Neuron (in vitro differentiated cells): ENCODE results near the gene NUCKS1.

Experiments
- H2AFZ ChIP-seq: one replicate; pipeline ENCODE4 v1.6.1; 2013; ENCODE audit warnings: low read depth, mild to moderate bottlenecking, inconsistent platforms, low read length, moderate library complexity
- H3K27me3 ChIP-seq: one replicate; pipeline ENCODE4 v1.6.1; 2013; ENCODE audit warnings: low read length; ENCODE audit not compliant: insufficient read depth
- H3K36me3 ChIP-seq: one replicate; pipeline ENCODE4 v1.6.1; 2013; ENCODE audit warnings: low read length; ENCODE audit not compliant: insufficient read depth
- H3K4me1 ChIP-seq: one replicate; pipeline ENCODE4 v1.6.1; 2013; ENCODE audit warnings: low read length; ENCODE audit not compliant: insufficient read depth
- H3K4me3 ChIP-seq: 2 replicates; pipeline ENCODE4 v1.5.1; 2013; ENCODE audit warnings: mild to moderate bottlenecking, low read length, moderate library complexity
- H3K9me3 ChIP-seq: one replicate; pipeline ENCODE4 v1.6.1; 2013; ENCODE audit warnings: low read length

Gene NUCKS1

DNA sequence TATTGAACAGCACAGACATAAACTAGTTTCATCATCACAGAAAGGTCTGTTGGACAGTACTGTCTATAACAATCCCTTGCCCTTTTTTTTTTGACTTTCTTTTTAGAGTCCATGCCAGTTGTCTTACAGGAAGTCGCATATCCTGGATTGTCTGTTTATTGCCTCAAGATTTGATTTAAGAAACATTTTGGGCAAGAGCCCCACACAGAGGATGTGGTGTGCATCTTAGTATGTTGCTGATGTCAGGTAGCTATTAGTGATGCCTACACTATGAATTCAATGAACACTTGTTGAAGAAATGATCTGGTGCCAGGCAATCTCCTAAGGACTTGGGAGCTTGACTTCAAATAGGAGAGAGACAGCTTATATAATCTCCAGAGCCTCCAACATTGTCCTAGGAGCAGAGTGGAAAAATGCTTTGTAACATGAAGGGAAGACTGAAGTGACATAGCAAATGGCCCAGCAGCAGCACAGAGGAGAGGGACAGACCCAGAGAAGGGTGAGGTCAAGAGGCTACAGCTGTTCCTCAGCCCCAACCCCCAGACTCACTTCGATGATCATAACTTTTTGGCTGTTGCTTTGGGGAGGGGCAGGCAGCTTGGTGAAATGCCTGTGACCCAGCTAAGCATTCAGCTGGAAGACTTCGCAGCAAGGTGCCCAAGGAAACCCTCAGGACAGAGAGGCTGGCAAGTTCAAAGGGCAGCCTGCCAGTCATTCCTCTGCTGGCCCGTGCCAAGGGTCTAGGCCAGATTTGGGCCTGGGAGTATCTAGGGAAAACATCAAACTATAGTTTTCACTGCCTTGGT, 32.8 kb upstream of the NUCKS1 start:
- H3K27me3 ChIP-seq = peaks cover 2% of the 10 kb centered on the region
- no peak overlapping the region for H2AFZ ChIP-seq
- H3K4me3 ChIP-seq = no peak overlapping the region
- H3K4me1 ChIP-seq = no peaks in the 10 kb centered on the region
- no peaks in the 10 kb centered on the region for H3K36me3 ChIP-seq
- no peaks in the 10 kb centered on the region for H3K9me3 ChIP-seq

- H3K36me3 ChIP-seq = no peaks in the 10 kb centered on the region
- no peak overlapping the region for H3K4me3 ChIP-seq
- no peak overlapping the region for H2AFZ ChIP-seq
- H3K4me1 ChIP-seq = no peaks in the 10 kb centered on the region
- no peaks in the 10 kb centered on the region for H3K9me3 ChIP-seq
- H3K27me3 ChIP-seq = peaks cover 11% of the 10 kb centered on the region
Measured at GRCh38 chr1:205780335-205780734, 30.4 kb upstream of the NUCKS1 start.

- no peak overlapping the region for H3K4me3 ChIP-seq
- no peaks in the 10 kb centered on the region for H3K9me3 ChIP-seq
- no peaks in the 10 kb centered on the region for H3K36me3 ChIP-seq
- H3K4me1 ChIP-seq = peaks cover 8% of the 10 kb centered on the region
- H3K27me3 ChIP-seq = peaks cover 34% of the 10 kb centered on the region
- no peak overlapping the region for H2AFZ ChIP-seq
Measured at GRCh38 chr1:205777994-205778393, 28.0 kb upstream of the NUCKS1 start.

GRCh38 chr1:205775717-205776056, 25.7 kb upstream of the NUCKS1 start:
- Histone ChIP-seq H3K4me3 (peak overlapping the region; percentile 55), H3K9me3 (no peaks in the 10 kb centered on the region), H3K4me1 (peaks cover 8% of the 10 kb centered on the region), H2AFZ (no peak overlapping the region), H3K27me3 (peaks cover 45% of the 10 kb centered on the region), H3K36me3 (no peaks in the 10 kb centered on the region)

DNA sequence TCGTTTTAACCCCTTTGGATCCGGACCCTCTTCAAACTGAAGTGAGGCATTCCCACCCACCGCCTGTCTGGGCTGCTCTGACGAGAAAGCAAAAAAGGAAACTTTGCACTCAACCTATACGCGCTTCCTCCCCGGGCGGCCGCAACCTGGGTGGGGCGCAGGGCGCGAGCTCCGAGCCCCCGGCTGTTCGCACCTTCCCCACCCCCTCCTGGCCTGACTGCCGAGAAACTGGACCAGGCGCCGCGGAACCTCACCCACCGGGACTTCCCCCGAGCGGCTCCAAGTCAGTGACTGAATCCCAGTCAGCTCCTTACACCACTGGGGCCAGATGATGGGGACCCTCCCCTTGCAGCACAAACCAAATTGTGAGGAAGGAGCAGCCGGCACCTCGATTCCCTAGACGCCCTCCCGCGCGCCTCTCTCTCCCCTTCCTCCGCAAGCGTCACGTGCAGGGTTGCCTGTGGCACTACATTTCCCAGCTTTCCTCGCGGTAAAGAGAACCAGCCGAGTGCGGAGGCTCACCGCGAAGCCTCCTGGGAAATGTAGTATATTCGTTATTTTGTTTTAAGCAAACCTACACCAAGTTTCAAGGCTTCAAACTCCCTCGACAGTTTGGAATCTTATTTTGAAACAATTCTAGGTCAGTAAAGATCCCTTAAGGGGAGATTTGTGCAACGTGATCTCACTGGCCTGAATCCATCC, 25.2 kb upstream of the NUCKS1 start, which contains the start of gene RAB29:
Gene RAB29, minus strand, starts transcription at position 468 of the 702 bp plus-strand sequence. CDS start 526 bp downstream, outside the sequence.
- Histone ChIP-seq H3K4me1 (peaks cover 8% of the 10 kb centered on the region), H3K36me3 (no peaks in the 10 kb centered on the region), H3K27me3 (peaks cover 45% of the 10 kb centered on the region), H3K4me3 (peak within 1 kb of the TSS; percentile 55), H3K9me3 (no peaks in the 10 kb centered on the region), H2AFZ (peak within 1 kb of the TSS; percentile 59)

GRCh38 chr1:205774198-205775014, 24.4 kb upstream of the NUCKS1 start:
- Histone ChIP-seq H3K4me3 (peak overlapping the region; percentile 55), H3K36me3 (no peaks in the 10 kb centered on the region), H3K4me1 (peaks cover 8% of the 10 kb centered on the region), H3K9me3 (no peaks in the 10 kb centered on the region), H3K27me3 (peaks cover 45% of the 10 kb centered on the region), H2AFZ (peak overlapping the region; percentile 59)

- Histone ChIP-seq H3K9me3 (no peaks in the 10 kb centered on the region), H3K4me3 (no peak overlapping the region), H3K27me3 (peaks cover 45% of the 10 kb centered on the region), H3K36me3 (no peaks in the 10 kb centered on the region), H2AFZ (no peak overlapping the region), H3K4me1 (peaks cover 8% of the 10 kb centered on the region)
Measured at GRCh38 chr1:205772607-205773032, 22.6 kb upstream of the NUCKS1 start.

GRCh38 chr1:205770618-205771017, 20.6 kb upstream of the NUCKS1 start:
- peaks cover 43% of the 10 kb centered on the region for H3K27me3 ChIP-seq

GRCh38 chr1:205769641-205770365, 19.8 kb upstream of the NUCKS1 start:
- peaks cover 6% of the 10 kb centered on the region for H3K4me1 ChIP-seq
- no peaks in the 10 kb centered on the region for H3K9me3 ChIP-seq
- no peaks in the 10 kb centered on the region for H3K36me3 ChIP-seq
- no peak overlapping the region for H2AFZ ChIP-seq
- no peak overlapping the region for H3K4me3 ChIP-seq
- peaks cover 36% of the 10 kb centered on the region for H3K27me3 ChIP-seq

More at GRCh38 chr1:205770618-205771017, 20.6 kb upstream of the NUCKS1 start:
- H3K4me3 ChIP-seq = no peak overlapping the region
- peaks cover 8% of the 10 kb centered on the region for H3K4me1 ChIP-seq
- H3K9me3 ChIP-seq = no peaks in the 10 kb centered on the region
- no peaks in the 10 kb centered on the region for H3K36me3 ChIP-seq
- H2AFZ ChIP-seq = no peak overlapping the region

DNA sequence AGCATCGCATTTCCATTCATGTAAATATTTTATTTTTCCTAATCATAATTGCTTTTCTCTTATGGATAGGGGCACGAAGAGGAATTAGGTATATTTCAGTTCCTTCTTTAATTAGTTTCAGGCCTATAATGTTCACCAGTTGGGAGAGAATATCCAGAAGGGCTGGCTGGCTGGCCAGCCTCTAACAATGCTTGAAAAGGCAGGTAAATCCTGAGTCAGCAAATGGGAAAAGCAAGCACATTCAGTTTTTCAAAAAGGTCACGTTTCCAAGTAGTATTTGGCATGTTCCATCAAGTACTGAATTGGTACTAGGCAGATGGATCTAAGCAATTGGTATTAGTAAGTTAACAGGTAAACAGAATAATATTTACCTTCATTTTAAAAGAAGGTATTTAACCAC, 17.3 kb upstream of the NUCKS1 start:
- Histone ChIP-seq H3K4me3 (no peak overlapping the region), H3K27me3 (peaks cover 15% of the 10 kb centered on the region), H2AFZ (no peak overlapping the region), H3K36me3 (no peaks in the 10 kb centered on the region), H3K9me3 (no peaks in the 10 kb centered on the region), H3K4me1 (no peaks in the 10 kb centered on the region)

DNA sequence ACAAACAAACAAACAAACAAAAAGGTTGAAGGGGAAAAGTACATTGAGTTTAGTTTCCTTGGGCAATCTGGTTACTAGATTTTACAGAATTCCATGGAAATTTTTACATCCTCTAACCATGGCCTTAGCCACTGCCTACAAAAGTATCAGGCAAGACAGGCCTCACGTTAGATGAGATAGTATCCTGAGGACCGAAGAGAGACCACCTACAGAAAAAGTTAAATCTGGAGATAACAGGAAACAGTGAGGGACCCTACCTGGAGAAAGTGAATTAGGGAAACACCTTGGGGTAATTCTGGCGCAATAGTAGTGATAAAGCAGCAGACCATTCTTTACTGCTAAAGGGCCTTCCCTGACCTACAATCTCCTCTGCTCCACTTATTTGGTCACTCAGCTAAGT, 16.6 kb upstream of the NUCKS1 start:
- Histone ChIP-seq H3K4me1 (no peaks in the 10 kb centered on the region), H3K4me3 (no peak overlapping the region), H2AFZ (no peak overlapping the region), H3K36me3 (no peaks in the 10 kb centered on the region), H3K9me3 (no peaks in the 10 kb centered on the region), H3K27me3 (peaks cover 14% of the 10 kb centered on the region)

DNA sequence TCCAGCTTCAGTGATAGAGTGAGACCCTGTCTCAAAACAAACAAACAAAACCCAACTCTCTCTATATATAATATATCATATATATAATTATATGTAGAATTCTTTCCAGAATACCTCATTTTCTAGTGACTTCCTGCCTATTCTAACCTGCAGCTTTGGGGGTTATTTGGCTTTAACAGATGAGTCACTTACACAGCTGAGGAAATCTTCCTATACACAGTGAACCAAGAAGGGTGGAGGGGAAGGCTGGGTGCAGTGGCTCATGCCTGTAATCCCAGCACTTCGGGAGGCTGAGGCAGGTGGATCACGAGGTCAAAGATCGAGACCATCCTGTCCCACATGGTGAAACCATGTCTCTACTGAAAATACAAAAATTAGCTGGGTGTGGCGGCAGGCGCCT, 16.1 kb upstream of the NUCKS1 start:
- Histone ChIP-seq H3K4me3 (no peak overlapping the region), H3K27me3 (peaks cover 14% of the 10 kb centered on the region), H3K4me1 (no peaks in the 10 kb centered on the region), H3K36me3 (no peaks in the 10 kb centered on the region), H3K9me3 (no peaks in the 10 kb centered on the region), H2AFZ (no peak overlapping the region)
